Subcutaneous adipose tissue (tissue), 4 donors: ENCODE measurements around the gene POPDC2. TPM values are rescaled to one million over a fixed set of nuclear protein-coding genes. Genes with fewer than 3 reads are reported as not detected.

Source experiments
- CTCF ChIP-seq: fragments of 450-650 bp; IDR thresholded peaks from one replicate; pipeline ENCODE4 v1.5.1; 2016; ENCODE audit warnings: low read depth, mild to moderate bottlenecking, control low read depth, antibody characterized with exemption, moderate library complexity
- total RNA-seq, 4 donors: library from RNA; depleted of rRNA; stranded (reverse); fragments of >200 nt; gene quantifications; one replicate each; pipeline ENCODE4 v1.1.0, GENCODE V29; 2016

POPDC2 gene
- total RNA-seq, 4 donors from 2014 or later: 1.3 to 2.9 (median 1.8) TPM

- no peak for TF ChIP-seq CTCF
Observed at GRCh38 chr3:119635719-119636118, 24.7 kb downstream of the POPDC2 start.

- no peak for TF ChIP-seq CTCF
Observed at GRCh38 chr3:119632829-119633228, 27.6 kb downstream of the POPDC2 start.

GRCh38 chr3:119632216-119632615 lies 28.2 kb downstream of the POPDC2 start:
- TF ChIP-seq CTCF: no peak

GRCh38 chr3:119631516-119631915 lies 28.9 kb downstream of the POPDC2 start:
- no peak for TF ChIP-seq CTCF

GRCh38 chr3:119630880-119631329 lies 29.5 kb downstream of the POPDC2 start:
- no peak for TF ChIP-seq CTCF

- no peak for TF ChIP-seq CTCF
Observed at GRCh38 chr3:119630128-119630879, 30.1 kb downstream of the POPDC2 start.

GRCh38 chr3:119628816-119629445 lies 31.5 kb downstream of the POPDC2 start:
- TF ChIP-seq CTCF: no peak
